MCF 10A (cell line): Measurements from ENCODE around the gene AGER. TPM values are rescaled to one million over a fixed set of nuclear protein-coding genes. Genes with fewer than 3 reads are reported as not detected.
"Not testable (repeated sequence)": the region's sequence is repeated elsewhere in the genome, so short reads cannot be mapped to it uniquely, and the experiment has no call there.

Source experiments
- BruUV-seq: library from RNA; stranded (reverse); fragments of 400-500 nt; replicated peaks from 2 replicates; lab custom pipeline; 2021; lab: Mats Ljungman, UMichigan
- CTCF ChIA-PET: fragments of 300-600 bp; sonication (Branson Sonifier 250); formaldehyde crosslinking; extraction: SDS; loops from one replicate; lab custom pipeline; 2021; ENCODE audit warnings: antibody characterized with exemption, inconsistent platforms; lab: Yijun Ruan, JAX
- POLR2A ChIA-PET: fragments of 300-600, 350-650 bp; sonication (Branson Sonifier 250); formaldehyde crosslinking; extraction: SDS; loops from one replicate; lab custom pipeline; 2020; ENCODE audit warnings: antibody characterized with exemption, inconsistent platforms; lab: Yijun Ruan, JAX
- DNase-seq: peaks from one replicate; pipeline ENCODE4 v3.0.0-alpha.2; 2018; ENCODE audit not compliant: unreplicated experiment
- H3K27ac Mint-ChIP-seq: one replicate; pipeline ENCODE4 v1.8.0; 2022; ENCODE audit warnings: mild to moderate bottlenecking, low read depth, mixed read lengths; ENCODE audit not compliant: unreplicated experiment
- H3K27me3 Mint-ChIP-seq: one replicate; pipeline ENCODE4 v1.8.0; 2022; ENCODE audit warnings: mixed read lengths; ENCODE audit not compliant: insufficient read depth, unreplicated experiment
- H3K36me3 Mint-ChIP-seq: one replicate; pipeline ENCODE4 v1.8.0; 2022; ENCODE audit warnings: mild to moderate bottlenecking, moderate library complexity, mixed read lengths; ENCODE audit not compliant: insufficient read depth, unreplicated experiment
- H3K4me1 Mint-ChIP-seq: one replicate; pipeline ENCODE4 v1.8.0; 2022; ENCODE audit warnings: mixed read lengths; ENCODE audit not compliant: insufficient read depth, unreplicated experiment
- H3K4me3 Mint-ChIP-seq: one replicate; pipeline ENCODE4 v1.8.0; 2022; ENCODE audit warnings: mild to moderate bottlenecking, moderate library complexity, mixed read lengths; ENCODE audit not compliant: unreplicated experiment
- H3K9me3 Mint-ChIP-seq: one replicate; pipeline ENCODE4 v1.8.0; 2022; ENCODE audit warnings: mixed read lengths; ENCODE audit not compliant: unreplicated experiment
- CTCF ChIP-seq: fragments of 200-600 bp; IDR thresholded peaks from one replicate; pipeline ENCODE4 v1.8.0; 2022; ENCODE audit warnings: antibody characterized with exemption, mild to moderate bottlenecking; ENCODE audit not compliant: unreplicated experiment
- intact Hi-C: fragments of 100-400 bp; cut with micrococcal nuclease; formaldehyde crosslinking; loops from 2 replicates; pipeline ENCODE4 v1.14.1; 2022
- total RNA-seq: library from RNA; stranded (reverse); gene quantifications from 2 replicates; pipeline ENCODE4 v1.2.3, GENCODE V29; 2022

Gene AGER
- total RNA-seq, 1 experiment from 2014 or later: 8.0 TPM

- no peak for DNase-seq
- Mint-ChIP-seq H3K4me3 (peak overlapping the region; percentile 83), H3K9me3 (no peaks in the 10 kb centered on the region), H3K27me3 (no peaks in the 10 kb centered on the region), H3K27ac (peak overlapping the region; percentile 86), H3K36me3 (peaks cover 36% of the 10 kb centered on the region), H3K4me1 (peaks cover 26% of the 10 kb centered on the region)
- no TSS peak for BruUV-seq
- ChIA-PET POLR2A (interaction anchor here (0.7 to 3.2 kb wide), 6 partner anchors 11 to 1201 kb away, joined by 3 to 78 read pairs (median 6); partner anchors contain the start of genes AGPAT1, ATF6B, FKBPL and RNF5), CTCF (interaction anchor here (0.6 to 0.7 kb wide), 2 partner anchors 11 to 666 kb away, joined by 3 read pairs; no protein-coding TSS in a partner anchor)
- no peak for TF ChIP-seq CTCF
- intact Hi-C loops: no loop called here
Observed at GRCh38 chr6:32189069-32189741, 5.2 kb upstream of the AGER start.

GRCh38 chr6:32188381-32189068, 4.5 kb upstream of the AGER start:
- no peak for TF ChIP-seq CTCF
- no peak for DNase-seq
- peak overlapping the region; percentile 83 for H3K4me3 Mint-ChIP-seq
- no peaks in the 10 kb centered on the region for H3K27me3 Mint-ChIP-seq
- peaks cover 24% of the 10 kb centered on the region for H3K4me1 Mint-ChIP-seq
- POLR2A ChIA-PET: interaction anchor here (0.5 to 3.2 kb wide), 9 partner anchors 9 to 567 kb away, joined by 3 to 78 read pairs (median 3); partner anchors contain the start of genes AGPAT1, ATF6B, FKBPL and RNF5
- intact Hi-C loops: no loop called here
- H3K9me3 Mint-ChIP-seq: no peaks in the 10 kb centered on the region
- BruUV-seq: TSS peak; percentile 19
- H3K27ac Mint-ChIP-seq: peak overlapping the region; percentile 86
- CTCF ChIA-PET: interaction anchor here (0.6 kb wide), 1 partner anchor 667 kb away, joined by 3 read pairs; no protein-coding TSS in a partner anchor
- peaks cover 43% of the 10 kb centered on the region for H3K36me3 Mint-ChIP-seq

GRCh38 chr6:32187725-32188380, 3.8 kb upstream of the AGER start:
- DNase-seq, CTCF ChIA-PET, intact Hi-C loops, H3K27me3 Mint-ChIP-seq, BruUV-seq, H3K9me3 Mint-ChIP-seq, H3K4me3 Mint-ChIP-seq: not testable (repeated sequence)
- peak overlapping the region; percentile 7 for H3K27ac Mint-ChIP-seq
- H3K4me1 Mint-ChIP-seq: peaks cover 21% of the 10 kb centered on the region
- peaks cover 45% of the 10 kb centered on the region for H3K36me3 Mint-ChIP-seq
- POLR2A ChIA-PET: interaction anchor here (0.5 to 3.2 kb wide), 9 partner anchors 8 to 784 kb away, joined by 3 to 78 read pairs (median 7); partner anchors contain the start of genes AGPAT1, ATF6B and RNF5

- no peak for TF ChIP-seq CTCF
- DNase-seq: no peak
- intact Hi-C loops: no loop called here
- Mint-ChIP-seq H3K4me1 (peaks cover 21% of the 10 kb centered on the region), H3K27me3 (no peaks in the 10 kb centered on the region), H3K4me3 (no peak overlapping the region), H3K27ac (peak overlapping the region; percentile 7), H3K9me3 (no peaks in the 10 kb centered on the region), H3K36me3 (peaks cover 45% of the 10 kb centered on the region)
- CTCF ChIA-PET: no interaction called here
- POLR2A ChIA-PET: interaction anchor here (1.2 to 2.9 kb wide), 4 partner anchors 9 to 784 kb away, joined by 3 to 19 read pairs (median 8); partner anchors contain the start of genes ATF6B and RNF5
- BruUV-seq: no TSS peak
Observed at GRCh38 chr6:32187009-32187709, 3.1 kb upstream of the AGER start.

GRCh38 chr6:32186151-32186840, 2.2 kb upstream of the AGER start:
- DNase-seq, H3K9me3 Mint-ChIP-seq, BruUV-seq, H3K4me3 Mint-ChIP-seq, intact Hi-C loops, H3K27me3 Mint-ChIP-seq, H3K27ac Mint-ChIP-seq, CTCF ChIA-PET: not testable (repeated sequence)
- POLR2A ChIA-PET: interaction anchor here (0.6 to 2.9 kb wide), 4 partner anchors 9 to 1026 kb away, joined by 3 to 19 read pairs (median 6); partner anchors contain the start of gene RNF5
- peaks cover 25% of the 10 kb centered on the region for H3K4me1 Mint-ChIP-seq
- peaks cover 52% of the 10 kb centered on the region for H3K36me3 Mint-ChIP-seq
